NCI-H748 (cell line): ENCODE data around the gene DSEL.
A peak's percentile ranks its signal among the peaks of the same experiment; 100 is the strongest.

Experiments
- DNase-seq: peaks from one replicate; lab custom pipeline; 2025; ENCODE audit not compliant: unreplicated experiment; lab: John Stamatoyannopoulos, UW

Gene DSEL

DNA sequence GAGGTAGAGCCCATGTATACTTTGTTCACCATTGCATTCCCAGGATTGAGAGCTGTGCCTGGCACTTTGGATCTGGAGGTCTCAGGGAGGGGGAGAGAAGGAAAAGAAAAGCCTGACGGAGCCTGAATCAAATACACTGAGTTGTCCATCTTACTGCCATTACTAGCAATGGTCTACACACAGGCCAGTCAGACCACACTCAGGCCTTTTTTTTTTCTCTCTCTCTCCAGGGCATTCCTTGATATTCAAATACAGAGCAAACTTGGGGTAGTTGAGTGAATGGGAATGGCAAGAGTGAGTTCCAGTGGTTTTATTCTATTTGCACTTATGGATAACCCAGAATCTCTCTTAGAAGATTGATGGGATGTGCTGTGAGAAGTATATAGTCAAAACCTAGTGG is 11.8 kb downstream of the DSEL start:
- no peak for DNase-seq

- no peak for DNase-seq
Measured at GRCh38 chr18:67500522-67501205, 15.9 kb downstream of the DSEL start.

DNA sequence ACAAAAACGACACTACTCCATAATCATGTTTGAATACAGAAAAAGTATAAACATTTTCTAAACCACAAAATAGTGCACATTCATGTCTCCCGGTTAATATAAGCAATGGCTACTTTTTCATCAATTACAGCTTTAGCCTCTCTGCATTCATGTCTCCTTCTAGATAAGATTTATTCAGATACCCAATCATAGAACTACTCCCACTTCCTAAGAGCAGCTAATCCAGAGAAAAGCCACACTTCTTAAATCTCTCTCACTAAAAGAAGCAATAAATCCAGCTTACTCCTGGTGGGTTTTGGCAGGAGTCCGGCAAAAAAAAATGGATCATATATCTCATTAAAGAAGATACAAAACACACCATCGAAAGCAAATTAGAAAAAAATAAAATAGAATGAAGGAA is 20.1 kb downstream of the DSEL start:
- no peak for DNase-seq

DNA sequence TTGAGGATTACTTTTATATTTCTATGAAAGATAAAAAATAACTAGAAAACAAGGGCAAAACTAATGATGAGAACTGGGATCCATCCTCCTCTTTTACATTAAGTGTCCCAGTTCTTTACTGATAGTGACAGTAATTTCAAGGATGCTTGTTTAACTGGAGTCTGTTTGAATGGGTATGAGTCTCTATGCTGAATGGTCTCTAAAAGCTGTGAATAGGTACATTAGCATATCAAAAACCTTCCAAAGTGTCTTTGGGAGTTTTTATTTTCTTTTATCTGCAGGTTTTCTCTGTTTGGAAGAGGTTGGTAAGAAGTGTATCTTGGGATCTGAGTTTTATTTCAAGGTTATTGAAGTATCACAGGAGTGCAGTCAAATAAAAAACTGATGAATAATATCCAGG is 30.0 kb downstream of the DSEL start:
- DNase-seq = no peak

- no peak for DNase-seq
Measured at GRCh38 chr18:67485655-67486054, 30.9 kb downstream of the DSEL start.

DNA sequence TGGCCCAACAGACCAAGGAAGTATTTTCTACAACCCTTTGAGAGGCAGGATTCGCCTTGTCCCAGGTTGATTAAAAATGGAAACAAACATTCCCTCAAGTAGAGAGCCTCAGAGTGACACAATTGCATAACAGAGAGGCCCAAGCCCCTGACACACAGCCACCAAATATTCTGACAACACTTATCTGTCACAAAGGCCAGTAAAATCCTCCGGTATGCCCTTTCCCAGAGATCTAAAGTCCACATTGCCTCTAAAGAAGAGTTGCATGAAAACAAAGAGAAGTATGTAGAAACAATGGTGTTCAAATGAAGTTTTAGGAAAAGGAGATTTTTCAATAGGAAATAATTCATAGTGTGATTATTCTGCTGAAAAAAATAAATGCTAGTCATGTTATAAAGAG is 32.1 kb downstream of the DSEL start:
- DNase-seq = no peak

DNA sequence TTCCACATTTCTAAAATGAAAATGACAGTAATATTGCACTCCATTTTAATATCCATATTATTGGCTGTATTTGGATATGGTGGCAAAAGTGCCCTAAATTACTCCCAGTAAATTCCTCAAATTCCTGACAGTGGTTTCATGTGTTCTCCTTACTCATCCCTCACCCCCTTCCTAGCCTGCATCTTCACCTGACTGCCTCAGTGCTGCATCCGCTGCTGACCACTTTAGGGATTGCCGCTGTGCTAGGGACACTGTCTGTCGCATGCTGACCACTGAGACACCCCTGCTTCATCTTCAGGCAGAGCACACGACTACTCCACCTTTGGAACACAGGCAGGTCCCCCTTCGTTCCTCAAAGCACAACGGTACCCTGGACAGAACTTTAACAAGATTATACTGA is 32.6 kb downstream of the DSEL start:
- DNase-seq = no peak

DNA sequence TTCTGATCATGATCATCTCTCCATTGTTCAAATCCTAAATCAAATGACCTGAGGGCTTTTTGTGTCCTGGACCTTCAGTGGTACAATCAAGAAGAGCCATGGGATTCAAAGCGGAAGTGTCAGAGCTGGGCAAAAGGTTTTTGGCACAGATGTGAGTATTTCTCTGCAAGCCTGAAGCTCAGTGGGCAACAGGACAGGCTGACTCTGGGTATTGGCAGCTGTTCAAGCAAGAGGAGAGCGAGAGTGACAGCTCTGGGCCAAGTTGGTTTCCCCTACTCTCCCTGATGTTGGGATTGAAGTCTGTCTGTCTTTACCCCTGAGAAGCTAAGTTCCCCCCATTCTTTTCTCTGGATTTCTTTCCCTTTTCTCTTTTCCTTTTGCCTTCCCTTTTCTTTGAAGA is 33.3 kb downstream of the DSEL start:
- peak; percentile 7 for DNase-seq

GRCh38 chr18:67478249-67478648 is 38.3 kb downstream of the DSEL start:
- DNase-seq = no peak

GRCh38 chr18:67477522-67477921 is 39.0 kb downstream of the DSEL start:
- no peak for DNase-seq

GRCh38 chr18:67476585-67476984 is 39.9 kb downstream of the DSEL start:
- no peak for DNase-seq

GRCh38 chr18:67475673-67476072 is 40.8 kb downstream of the DSEL start:
- no peak for DNase-seq

DNA sequence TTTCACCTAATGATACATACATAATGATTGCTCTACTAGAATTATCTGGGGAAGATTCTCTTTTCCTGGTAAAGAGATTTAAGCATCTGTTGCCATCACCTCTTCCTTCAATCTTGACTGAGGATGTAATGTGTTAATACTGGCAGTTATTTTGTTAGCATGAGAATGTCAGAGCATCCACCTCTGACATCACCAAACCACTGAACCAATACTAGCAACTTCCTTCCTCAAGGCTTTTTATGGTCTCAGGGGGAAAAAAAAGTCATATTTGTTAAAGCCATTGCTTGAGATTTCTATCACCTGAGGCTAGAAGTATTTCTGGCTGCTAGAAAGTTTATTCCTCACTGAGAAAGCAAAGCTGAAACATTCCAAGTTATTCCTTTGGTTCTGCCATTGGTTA is 48.5 kb downstream of the DSEL start:
- DNase-seq = no peak

DNA sequence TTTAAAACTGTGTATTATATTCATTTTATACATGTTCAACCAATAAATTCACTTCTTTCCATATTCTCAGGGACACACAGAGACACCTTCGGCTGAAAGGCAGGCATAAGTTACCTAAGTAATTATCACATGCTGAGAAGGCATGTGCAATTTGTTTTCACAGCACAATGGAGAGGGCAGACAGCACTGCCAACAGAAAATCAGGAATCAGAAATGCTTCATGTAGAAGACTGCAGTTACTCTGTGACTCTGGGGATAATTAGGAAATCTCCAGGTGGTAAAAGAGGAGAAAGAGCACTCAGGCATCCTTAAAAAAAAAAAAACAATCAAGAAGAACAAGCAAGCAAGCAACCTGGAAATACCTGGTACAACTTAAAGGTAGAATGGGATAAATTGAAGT is 49.3 kb downstream of the DSEL start:
- peak; percentile 78 for DNase-seq

GRCh38 chr18:67464499-67464898 is 52.0 kb downstream of the DSEL start:
- no peak for DNase-seq

DNA sequence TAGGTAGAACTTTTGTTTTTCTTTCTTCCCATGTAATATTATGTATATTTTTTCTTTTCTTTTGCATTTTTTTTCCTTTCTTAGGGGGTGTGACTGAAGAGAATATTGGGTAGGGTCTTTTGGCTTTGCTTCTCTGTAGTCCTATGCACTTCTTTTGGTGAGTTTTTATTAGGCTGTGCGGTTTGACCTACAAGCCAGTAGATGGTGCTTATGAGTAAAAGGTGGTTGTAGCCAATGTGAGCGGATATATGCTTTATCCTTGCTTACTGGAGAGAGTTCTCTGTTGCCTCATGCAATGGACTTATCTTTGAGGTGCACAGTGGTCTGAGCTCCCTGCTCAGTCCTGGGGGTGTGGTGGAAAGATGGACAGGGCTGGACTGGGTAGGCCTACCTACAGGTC is 52.7 kb downstream of the DSEL start:
- peak; percentile 11 for DNase-seq

DNA sequence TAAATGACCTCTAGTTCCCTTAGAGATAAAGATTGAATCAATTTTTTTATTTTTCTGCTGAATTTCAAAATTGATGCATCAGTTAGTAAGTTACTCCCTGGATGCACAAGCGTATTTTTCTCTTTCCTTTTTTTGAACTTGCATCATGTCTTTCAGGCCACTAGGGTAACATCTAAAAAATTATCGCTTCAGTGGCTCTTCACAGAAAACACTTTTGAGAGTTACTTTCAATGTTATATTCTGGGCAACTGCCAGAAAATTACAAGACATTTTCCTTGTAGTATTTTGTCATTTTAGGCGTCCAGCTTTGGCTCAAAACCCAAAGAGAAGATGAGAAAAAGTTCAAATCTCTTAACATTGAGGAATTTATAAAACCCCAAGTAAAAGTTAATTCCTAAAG is 59.8 kb downstream of the DSEL start:
- no peak for DNase-seq
